Kidney (tissue), 14 donors: Measurements from ENCODE around the gene ARID1B. TPM values are rescaled to one million over a fixed set of nuclear protein-coding genes. Genes with fewer than 3 reads are reported as not detected.

Source experiments
- DNase-seq, 5 donors: peaks; one replicate each; pipeline ENCODE4 v3.0.0-alpha.2; 2013 to 2020
- FAIRE-seq: peaks from 2 replicates; lab custom pipeline; 2012; peaks lifted over from hg19 to GRCh38; lab: Jason Lieb, UNC
- H3K27ac ChIP-seq, 2 donors: one replicate each; pipeline ENCODE4 v1.7.0; 2013; ENCODE audit warnings: low read depth in 2 of 2, low read length in 2 of 2, inconsistent platforms in 1 of 2
- H3K27me3 ChIP-seq: one replicate; pipeline ENCODE4 v1.7.1; 2013; ENCODE audit warnings: low read length, inconsistent platforms; ENCODE audit not compliant: control insufficient read depth, insufficient read depth
- H3K36me3 ChIP-seq, 3 donors: one replicate each; pipeline versions ENCODE4 v1.7.0 to v1.7.1; 2013; ENCODE audit warnings: low read length in 3 of 3, control low read depth in 1 of 3, inconsistent platforms in 1 of 3; ENCODE audit not compliant: insufficient read depth in 3 of 3, control insufficient read depth in 2 of 3
- H3K4me1 ChIP-seq, 3 donors: one replicate each; pipeline versions ENCODE4 v1.7.0 to v1.7.1; 2013; ENCODE audit warnings: low read length in 3 of 3, inconsistent platforms in 1 of 3, low read depth in 1 of 3; ENCODE audit not compliant: control insufficient read depth in 2 of 3, insufficient read depth in 2 of 3
- H3K4me3 ChIP-seq, 3 donors: one replicate each; pipeline versions ENCODE4 v1.7.0 to v1.8.1; 2013; ENCODE audit warnings: low read length in 3 of 3, control low read depth in 1 of 3, inconsistent platforms in 1 of 3
- H3K9ac ChIP-seq, 3 donors: one replicate each; pipeline versions ENCODE4 v1.7.0 to v1.7.1; 2013; ENCODE audit warnings: low read length in 3 of 3, control low read depth in 1 of 3, inconsistent platforms in 1 of 3
- H3K9me3 ChIP-seq, 3 donors: one replicate each; pipeline versions ENCODE4 v1.7.0 to v1.7.1; 2013; ENCODE audit warnings: low read length in 3 of 3, control low read depth in 1 of 3, inconsistent platforms in 1 of 3; ENCODE audit not compliant: control insufficient read depth in 2 of 3, insufficient read depth in 1 of 3
- intact Hi-C: fragments of 100-400 bp; cut with DNase I; formaldehyde crosslinking; loops from one replicate; pipeline ENCODE4 v1.11.1; 2022
- polyA plus RNA-seq: library from polyadenylated mRNA; stranded (reverse); fragments of 350-450 nt; fragmentation: Illumina TruSeq; extraction: RNeasy Lipid Tissue Mini Kit (QIAGEN cat#74804); gene quantifications from one replicate; pipeline ENCODE4 v1.2.3, GENCODE V29; 2014; ENCODE audit warnings: low read depth, low replicate concordance; ENCODE audit not compliant: insufficient read depth
- total RNA-seq: library from RNA; stranded (reverse); fragmentation: NEBNext Ultra II Directional; extraction: Animal tissue kit (Norgen Biotek cat#: 25700); gene quantifications from one replicate; pipeline ENCODE4 v1.2.1, GENCODE V29; 2021
- TF ChIP-seq, protein P1 (sequence below): IDR thresholded peaks from 3 replicates; pipeline ENCODE4 v1.5.1; 2012; ENCODE audit warnings: mild to moderate bottlenecking, moderate library complexity, borderline replicate concordance; ENCODE audit not compliant: insufficient read depth; ENCODE audit errors: extremely low read depth
- donor health status: control.
- donor health status: control.
- donor health status: control.
- donor health status: control.
- donor health status: control.
- donor health status: DM: yes; HTN: yes; CAD: no.
- donor health status: Normal renal cell carcinoma (clear cell type).

The ARID1B gene
- total and polyA plus RNA-seq, 2 donors from 2014 or later = 16.4 to 110 TPM

- H3K36me3 ChIP-seq = peaks cover 0 to 3% (median 0%) of the 10 kb centered on the region in 3 donors
- no peaks in the 10 kb centered on the region for H3K9me3 ChIP-seq
- TF ChIP-seq, protein P1, sequence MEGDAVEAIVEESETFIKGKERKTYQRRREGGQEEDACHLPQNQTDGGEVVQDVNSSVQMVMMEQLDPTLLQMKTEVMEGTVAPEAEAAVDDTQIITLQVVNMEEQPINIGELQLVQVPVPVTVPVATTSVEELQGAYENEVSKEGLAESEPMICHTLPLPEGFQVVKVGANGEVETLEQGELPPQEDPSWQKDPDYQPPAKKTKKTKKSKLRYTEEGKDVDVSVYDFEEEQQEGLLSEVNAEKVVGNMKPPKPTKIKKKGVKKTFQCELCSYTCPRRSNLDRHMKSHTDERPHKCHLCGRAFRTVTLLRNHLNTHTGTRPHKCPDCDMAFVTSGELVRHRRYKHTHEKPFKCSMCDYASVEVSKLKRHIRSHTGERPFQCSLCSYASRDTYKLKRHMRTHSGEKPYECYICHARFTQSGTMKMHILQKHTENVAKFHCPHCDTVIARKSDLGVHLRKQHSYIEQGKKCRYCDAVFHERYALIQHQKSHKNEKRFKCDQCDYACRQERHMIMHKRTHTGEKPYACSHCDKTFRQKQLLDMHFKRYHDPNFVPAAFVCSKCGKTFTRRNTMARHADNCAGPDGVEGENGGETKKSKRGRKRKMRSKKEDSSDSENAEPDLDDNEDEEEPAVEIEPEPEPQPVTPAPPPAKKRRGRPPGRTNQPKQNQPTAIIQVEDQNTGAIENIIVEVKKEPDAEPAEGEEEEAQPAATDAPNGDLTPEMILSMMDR = no peak
- no peak overlapping the region for H3K4me3 ChIP-seq
- H3K27ac ChIP-seq = no peak overlapping the region
- intact Hi-C loops = no loop called here
- no peak for FAIRE-seq
- no peak for DNase-seq
- no peaks in the 10 kb centered on the region for H3K27me3 ChIP-seq
- H3K9ac ChIP-seq = no peak overlapping the region
- H3K4me1 ChIP-seq = no peaks in the 10 kb centered on the region
Measured at GRCh38 chr6:157172830-157173536, 395.8 kb downstream of the ARID1B start.

DNA sequence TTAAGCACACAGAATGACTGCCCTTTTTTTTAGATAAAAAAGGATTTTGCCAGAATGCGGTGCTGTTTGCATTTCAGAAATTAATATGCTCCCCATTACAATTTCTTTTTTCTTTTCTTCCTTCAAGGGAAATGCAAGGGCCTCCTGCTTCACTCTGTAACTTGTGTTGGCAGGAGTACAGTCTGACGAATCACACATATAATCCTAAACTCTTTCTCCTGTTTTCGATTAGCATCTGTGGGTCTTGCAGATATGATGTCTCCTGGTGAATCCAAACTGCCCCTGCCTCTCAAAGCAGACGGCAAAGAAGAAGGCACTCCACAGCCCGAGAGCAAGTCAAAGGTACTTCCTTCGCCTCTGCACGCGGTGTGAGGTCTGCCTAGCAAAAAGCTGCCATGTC lies 396.6 kb downstream of the ARID1B start:
- peaks cover 0 to 3% (median 0%) of the 10 kb centered on the region in 3 donors for H3K36me3 ChIP-seq
- H3K4me1 ChIP-seq = no peaks in the 10 kb centered on the region
- DNase-seq = no peak
- no peak for FAIRE-seq
- no peaks in the 10 kb centered on the region for H3K27me3 ChIP-seq
- TF ChIP-seq, protein P1 = no peak
- H3K9ac ChIP-seq = no peak overlapping the region
- intact Hi-C loops = no loop called here
- H3K27ac ChIP-seq = no peak overlapping the region
- H3K9me3 ChIP-seq = no peaks in the 10 kb centered on the region
- H3K4me3 ChIP-seq = no peak overlapping the region

DNA sequence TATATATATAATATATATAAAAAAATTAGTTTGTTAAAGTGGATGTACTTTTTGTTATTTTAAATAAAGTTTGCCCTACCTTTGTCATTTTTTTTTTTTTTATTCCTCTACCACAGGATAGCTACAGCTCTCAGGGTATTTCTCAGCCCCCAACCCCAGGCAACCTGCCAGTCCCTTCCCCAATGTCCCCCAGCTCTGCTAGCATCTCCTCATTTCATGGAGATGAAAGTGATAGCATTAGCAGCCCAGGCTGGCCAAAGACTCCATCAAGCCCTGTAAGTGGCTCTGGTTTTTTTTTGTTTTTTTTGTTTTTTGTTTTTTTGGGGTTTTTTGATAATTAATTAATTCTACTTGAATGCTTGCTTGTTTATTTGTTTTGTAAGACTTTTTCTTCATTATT lies 397.6 kb downstream of the ARID1B start:
- H3K4me1 ChIP-seq = no peaks in the 10 kb centered on the region
- intact Hi-C loops = no loop called here
- H3K9ac ChIP-seq = no peak overlapping the region
- no peak overlapping the region for H3K27ac ChIP-seq
- no peaks in the 10 kb centered on the region for H3K27me3 ChIP-seq
- TF ChIP-seq, protein P1 = no peak
- no peak overlapping the region for H3K4me3 ChIP-seq
- DNase-seq (no peak), FAIRE-seq (no peak)
- no peaks in the 10 kb centered on the region for H3K9me3 ChIP-seq
- peaks cover 0 to 3% (median 0%) of the 10 kb centered on the region in 3 donors for H3K36me3 ChIP-seq
